HCT116 (cell line): ENCODE results near the gene CIITA. TPM values are rescaled to one million over a fixed set of nuclear protein-coding genes. Genes with fewer than 3 reads are reported as not detected.

ENCODE experiments used
- ATAC-seq: fragments of 200-7000 bp; cut with Tn5 transposase; 2 replicates; pipeline ENCODE4 v1.9.1; 2020; ENCODE audit warnings: mild to moderate bottlenecking, moderate library complexity
- BruUV-seq: library from RNA; stranded (reverse); fragments of 400-500 nt; replicated peaks from 2 replicates; lab custom pipeline; 2021; lab: Mats Ljungman, UMichigan
- CTCF ChIA-PET: fragments of 300-600 bp; sonication (Branson Sonifier 250); formaldehyde crosslinking; loops from one replicate; lab custom pipeline; 2021; ENCODE audit warnings: antibody characterized with exemption; lab: Charles Lee
- POLR2A ChIA-PET: fragments of 300-600, 350-600 bp; sonication (Branson Sonifier 250); formaldehyde crosslinking; loops from one replicate; lab custom pipeline; 2021; ENCODE audit warnings: antibody characterized with exemption; lab: Charles Lee
- RAD21 ChIA-PET, 2 experiments: fragments of 300-600 bp; sonication (Branson Sonifier 250); formaldehyde crosslinking; loops; one replicate each; lab custom pipeline; 2023; ENCODE audit warnings: low total read pairs in 2 of 2; ENCODE audit not compliant: uncharacterized antibody in 2 of 2, unreplicated experiment in 2 of 2, low non-redundant PET in 1 of 2; lab: Charles Lee
- DNase-seq: peaks from one replicate; pipeline ENCODE4 v3.0.0-alpha.2; 2010; ENCODE audit warnings: low read depth, low spot score
- H2AFZ ChIP-seq: fragments of 200-600 bp; shearing (Covaris generic), sonication (generic); 2 replicates; pipeline ENCODE4 v1.6.1; 2017; ENCODE audit warnings: low read depth, mixed run types, mixed read lengths, antibody characterized with exemption, low read length; ENCODE audit not compliant: poor library complexity, severe bottlenecking
- H3K27ac ChIP-seq: 2 replicates; pipeline ENCODE4 v1.5.1; 2012; ENCODE audit warnings: low read depth, low read length
- H3K27me3 ChIP-seq: fragments of 200-600 bp; sonication (generic); 2 replicates; pipeline ENCODE4 v1.6.1; 2016; ENCODE audit warnings: mixed run types, low read length, mixed read lengths; ENCODE audit not compliant: insufficient read depth
- H3K36me3 ChIP-seq, 2 experiments: fragments of 200-500 bp in 1 of 2; fragments of 200-600 bp in 1 of 2; sonication (Bioruptor generic) in 1 of 2; sonication (generic) in 1 of 2; 2 replicates each; pipeline versions ENCODE4 v1.5.1 to v1.6.1; 2014 to 2016; ENCODE audit warnings: low read length in 2 of 2, inconsistent platforms in 1 of 2, mixed read lengths in 1 of 2, mixed run types in 1 of 2; ENCODE audit not compliant: insufficient read depth in 2 of 2, control insufficient read depth in 1 of 2
- H3K4me1 ChIP-seq, 2 experiments: fragments of 200-600 bp in 1 of 2; sonication (generic) in 1 of 2; 2 replicates each; pipeline versions ENCODE4 v1.5.1 to v1.6.1; 2012 to 2017; ENCODE audit warnings: low read length in 2 of 2, inconsistent platforms in 1 of 2, mild to moderate bottlenecking in 1 of 2, mixed read lengths in 1 of 2, mixed run types in 1 of 2, moderate library complexity in 1 of 2; ENCODE audit not compliant: insufficient read depth in 2 of 2, control insufficient read depth in 1 of 2
- H3K4me2 ChIP-seq: fragments of 200-600 bp; sonication (generic); 2 replicates; pipeline ENCODE4 v1.6.1; 2017; ENCODE audit warnings: mixed run types, low read length, mixed read lengths
- H3K4me3 ChIP-seq, 2 experiments: fragments of 200-600 bp in 1 of 2; sonication (generic) in 1 of 2; replicated peaks in 1 of 2; 2 replicates each; pipeline ENCODE4 v1.5.1; 2011 to 2016; ENCODE audit warnings: low read length in 2 of 2, control low read depth in 1 of 2, low read depth in 1 of 2, mild to moderate bottlenecking in 1 of 2, mixed read lengths in 1 of 2, mixed run types in 1 of 2
- H3K79me2 ChIP-seq: fragments of 200-600 bp; sonication (generic); 2 replicates; pipeline ENCODE4 v1.6.1; 2017; ENCODE audit warnings: mild to moderate bottlenecking, mixed run types, low read length, moderate library complexity, mixed read lengths; ENCODE audit not compliant: insufficient read depth
- H3K9ac ChIP-seq: fragments of 200-600 bp; sonication (generic); 2 replicates; pipeline ENCODE4 v1.6.1; 2016; ENCODE audit warnings: low read length, mixed read lengths
- H3K9me2 ChIP-seq: fragments of 200-600 bp; sonication (generic), shearing (Covaris generic); 2 replicates; pipeline ENCODE4 v1.6.1; 2017; ENCODE audit warnings: mixed run types, mild to moderate bottlenecking, moderate library complexity; ENCODE audit not compliant: insufficient read depth
- H3K9me3 ChIP-seq, 2 experiments: fragments of 200-500 bp in 1 of 2; fragments of 200-600 bp in 1 of 2; sonication (Bioruptor generic) in 1 of 2; sonication (generic) in 1 of 2; 2 replicates each; pipeline ENCODE4 v1.6.1; 2014 to 2017; ENCODE audit warnings: low read length in 2 of 2, mixed read lengths in 2 of 2, inconsistent platforms in 1 of 2, low read depth in 1 of 2, mild to moderate bottlenecking in 1 of 2, mixed run types in 1 of 2, moderate library complexity in 1 of 2; ENCODE audit not compliant: control insufficient read depth in 1 of 2, insufficient read depth in 1 of 2
- H4K20me1 ChIP-seq: fragments of 200-600 bp; sonication (generic), shearing (Covaris generic); 2 replicates; pipeline ENCODE4 v1.6.1; 2017; ENCODE audit warnings: mixed run types, mild to moderate bottlenecking, moderate library complexity; ENCODE audit not compliant: insufficient read depth
- CBX3 ChIP-seq: IDR thresholded peaks from 2 replicates; pipeline ENCODE4 v1.6.1; 2012; ENCODE audit warnings: low read depth
- CEBPB ChIP-seq: IDR thresholded peaks from 2 replicates; pipeline ENCODE4 v1.6.1; 2012; ENCODE audit warnings: low read depth
- EGR1 ChIP-seq: IDR thresholded peaks from 2 replicates; pipeline ENCODE4 v1.6.1; 2012; ENCODE audit warnings: low read depth
- ELF1 ChIP-seq: IDR thresholded peaks from 2 replicates; pipeline ENCODE4 v1.6.1; 2012; ENCODE audit warnings: low read depth, borderline replicate concordance
- EZH2 ChIP-seq: fragments of 200-600 bp; sonication (generic); IDR thresholded peaks from 2 replicates; pipeline ENCODE4 v1.6.1; 2017; ENCODE audit warnings: antibody characterized with exemption, mixed run types
- EZH2phosphoT487 ChIP-seq: fragments of 200-600 bp; IDR thresholded peaks from 2 replicates; pipeline ENCODE4 v1.6.1; 2018; ENCODE audit warnings: antibody characterized with exemption, borderline replicate concordance
- FOSL1 ChIP-seq: IDR thresholded peaks from 2 replicates; pipeline ENCODE4 v1.6.1; 2012; ENCODE audit warnings: low read depth
- POLR2A ChIP-seq: IDR thresholded peaks from 2 replicates; pipeline ENCODE4 v1.7.0; 2011; ENCODE audit warnings: borderline replicate concordance; ENCODE audit not compliant: insufficient read depth, insufficient read length; ENCODE audit errors: extremely low read depth
- SIN3A ChIP-seq: IDR thresholded peaks from 2 replicates; pipeline ENCODE4 v1.6.1; 2012; ENCODE audit warnings: low read depth
- SRF ChIP-seq: IDR thresholded peaks from 2 replicates; pipeline ENCODE4 v1.6.1; 2012; ENCODE audit warnings: low read depth
- YY1 ChIP-seq: IDR thresholded peaks from 2 replicates; pipeline ENCODE4 v1.6.1; 2011; ENCODE audit warnings: low read length, low read depth, moderate library complexity, mild to moderate bottlenecking; ENCODE audit not compliant: insufficient replicate concordance; ENCODE audit errors: extremely low read depth
- intact Hi-C: fragments of 100-400 bp; cut with micrococcal nuclease; formaldehyde crosslinking; loops from 2 replicates; pipeline ENCODE4 v1.10.0; 2022
- total RNA-seq: library from RNA; stranded (reverse); gene quantifications from one replicate; pipeline ENCODE4 v1.2.1, GENCODE V29; 2021; ENCODE audit not compliant: unreplicated experiment
- TF ChIP-seq, protein P1 (sequence below): IDR thresholded peaks from 2 replicates; pipeline ENCODE4 v1.6.1; 2012
- TF ChIP-seq, protein P2 (sequence below): IDR thresholded peaks from 2 replicates; pipeline ENCODE4 v1.6.1; 2012; ENCODE audit warnings: low read depth
- TF ChIP-seq, protein P3 (sequence below): IDR thresholded peaks from 2 replicates; pipeline ENCODE4 v1.6.1; 2011; ENCODE audit warnings: mild to moderate bottlenecking, low read length, moderate library complexity; ENCODE audit not compliant: insufficient replicate concordance; ENCODE audit errors: extremely low read depth
- TF ChIP-seq, protein P4 (sequence below): IDR thresholded peaks from 2 replicates; pipeline ENCODE4 v1.6.1; 2012
- TF ChIP-seq, protein P5 (sequence below), 3 experiments: fragments of 200-600 bp in 1 of 3; sonication (generic) in 1 of 3; IDR thresholded peaks in 2 of 3; conservative IDR thresholded peaks in 1 of 3; 2 replicates each; pipeline ENCODE4 v1.5.1; 2012 to 2017; ENCODE audit warnings: low read depth in 2 of 3, low read length in 2 of 3, antibody characterized with exemption in 1 of 3, borderline replicate concordance in 1 of 3, control low read depth in 1 of 3, mild to moderate bottlenecking in 1 of 3, mixed read lengths in 1 of 3, mixed run types in 1 of 3, moderate library complexity in 1 of 3; ENCODE audit not compliant: insufficient read depth in 1 of 3

CIITA gene
- total RNA-seq, 1 experiment from 2014 or later: 0.25 TPM

DNA sequence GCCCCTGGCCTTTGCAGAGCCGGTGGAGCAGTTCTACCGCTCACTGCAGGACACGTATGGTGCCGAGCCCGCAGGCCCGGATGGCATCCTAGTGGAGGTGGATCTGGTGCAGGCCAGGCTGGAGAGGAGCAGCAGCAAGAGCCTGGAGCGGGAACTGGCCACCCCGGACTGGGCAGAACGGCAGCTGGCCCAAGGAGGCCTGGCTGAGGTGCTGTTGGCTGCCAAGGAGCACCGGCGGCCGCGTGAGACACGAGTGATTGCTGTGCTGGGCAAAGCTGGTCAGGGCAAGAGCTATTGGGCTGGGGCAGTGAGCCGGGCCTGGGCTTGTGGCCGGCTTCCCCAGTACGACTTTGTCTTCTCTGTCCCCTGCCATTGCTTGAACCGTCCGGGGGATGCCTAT, 29.5 kb downstream of the CIITA start:
- no peak overlapping the region for H3K9ac ChIP-seq
- no TSS peak for BruUV-seq
- 0 out of 4 replicates have a peak, but pooled peaks cover 0 to 8% of the 10 kb centered on the region in 2 experiments for H3K9me3 ChIP-seq
- POLR2A ChIA-PET: no interaction called here
- no peak overlapping the region for H2AFZ ChIP-seq
- H3K27me3 ChIP-seq: peaks cover 12% of the 10 kb centered on the region; the same call in 1 of the 2 replicates
- H3K36me3 ChIP-seq: no peaks in the 10 kb centered on the region
- H3K4me2 ChIP-seq: no peak overlapping the region
- no peaks in the 10 kb centered on the region for H3K9me2 ChIP-seq
- CTCF ChIA-PET: no interaction called here
- ATAC-seq: no peak
- H3K4me3 ChIP-seq: no peak overlapping the region
- no peaks in the 10 kb centered on the region for H3K4me1 ChIP-seq
- no peak for TF ChIP-seq POLR2A
- no peak for TF ChIP-seq EZH2
- TF ChIP-seq ELF1: no peak
- TF ChIP-seq CEBPB: no peak
- TF ChIP-seq, protein P1, sequence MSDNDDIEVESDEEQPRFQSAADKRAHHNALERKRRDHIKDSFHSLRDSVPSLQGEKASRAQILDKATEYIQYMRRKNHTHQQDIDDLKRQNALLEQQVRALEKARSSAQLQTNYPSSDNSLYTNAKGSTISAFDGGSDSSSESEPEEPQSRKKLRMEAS: no peak
- TF ChIP-seq, protein P2, sequence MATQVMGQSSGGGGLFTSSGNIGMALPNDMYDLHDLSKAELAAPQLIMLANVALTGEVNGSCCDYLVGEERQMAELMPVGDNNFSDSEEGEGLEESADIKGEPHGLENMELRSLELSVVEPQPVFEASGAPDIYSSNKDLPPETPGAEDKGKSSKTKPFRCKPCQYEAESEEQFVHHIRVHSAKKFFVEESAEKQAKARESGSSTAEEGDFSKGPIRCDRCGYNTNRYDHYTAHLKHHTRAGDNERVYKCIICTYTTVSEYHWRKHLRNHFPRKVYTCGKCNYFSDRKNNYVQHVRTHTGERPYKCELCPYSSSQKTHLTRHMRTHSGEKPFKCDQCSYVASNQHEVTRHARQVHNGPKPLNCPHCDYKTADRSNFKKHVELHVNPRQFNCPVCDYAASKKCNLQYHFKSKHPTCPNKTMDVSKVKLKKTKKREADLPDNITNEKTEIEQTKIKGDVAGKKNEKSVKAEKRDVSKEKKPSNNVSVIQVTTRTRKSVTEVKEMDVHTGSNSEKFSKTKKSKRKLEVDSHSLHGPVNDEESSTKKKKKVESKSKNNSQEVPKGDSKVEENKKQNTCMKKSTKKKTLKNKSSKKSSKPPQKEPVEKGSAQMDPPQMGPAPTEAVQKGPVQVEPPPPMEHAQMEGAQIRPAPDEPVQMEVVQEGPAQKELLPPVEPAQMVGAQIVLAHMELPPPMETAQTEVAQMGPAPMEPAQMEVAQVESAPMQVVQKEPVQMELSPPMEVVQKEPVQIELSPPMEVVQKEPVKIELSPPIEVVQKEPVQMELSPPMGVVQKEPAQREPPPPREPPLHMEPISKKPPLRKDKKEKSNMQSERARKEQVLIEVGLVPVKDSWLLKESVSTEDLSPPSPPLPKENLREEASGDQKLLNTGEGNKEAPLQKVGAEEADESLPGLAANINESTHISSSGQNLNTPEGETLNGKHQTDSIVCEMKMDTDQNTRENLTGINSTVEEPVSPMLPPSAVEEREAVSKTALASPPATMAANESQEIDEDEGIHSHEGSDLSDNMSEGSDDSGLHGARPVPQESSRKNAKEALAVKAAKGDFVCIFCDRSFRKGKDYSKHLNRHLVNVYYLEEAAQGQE: no peak
- TF ChIP-seq, protein P3, sequence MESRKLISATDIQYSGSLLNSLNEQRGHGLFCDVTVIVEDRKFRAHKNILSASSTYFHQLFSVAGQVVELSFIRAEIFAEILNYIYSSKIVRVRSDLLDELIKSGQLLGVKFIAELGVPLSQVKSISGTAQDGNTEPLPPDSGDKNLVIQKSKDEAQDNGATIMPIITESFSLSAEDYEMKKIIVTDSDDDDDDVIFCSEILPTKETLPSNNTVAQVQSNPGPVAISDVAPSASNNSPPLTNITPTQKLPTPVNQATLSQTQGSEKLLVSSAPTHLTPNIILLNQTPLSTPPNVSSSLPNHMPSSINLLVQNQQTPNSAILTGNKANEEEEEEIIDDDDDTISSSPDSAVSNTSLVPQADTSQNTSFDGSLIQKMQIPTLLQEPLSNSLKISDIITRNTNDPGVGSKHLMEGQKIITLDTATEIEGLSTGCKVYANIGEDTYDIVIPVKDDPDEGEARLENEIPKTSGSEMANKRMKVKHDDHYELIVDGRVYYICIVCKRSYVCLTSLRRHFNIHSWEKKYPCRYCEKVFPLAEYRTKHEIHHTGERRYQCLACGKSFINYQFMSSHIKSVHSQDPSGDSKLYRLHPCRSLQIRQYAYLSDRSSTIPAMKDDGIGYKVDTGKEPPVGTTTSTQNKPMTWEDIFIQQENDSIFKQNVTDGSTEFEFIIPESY: no peak
- TF ChIP-seq SIN3A: no peak
- TF ChIP-seq CBX3: no peak
- no peak for TF ChIP-seq EGR1
- no peak for TF ChIP-seq FOSL1
- no peak for TF ChIP-seq YY1
- no peak for TF ChIP-seq SRF
- TF ChIP-seq, protein P4, sequence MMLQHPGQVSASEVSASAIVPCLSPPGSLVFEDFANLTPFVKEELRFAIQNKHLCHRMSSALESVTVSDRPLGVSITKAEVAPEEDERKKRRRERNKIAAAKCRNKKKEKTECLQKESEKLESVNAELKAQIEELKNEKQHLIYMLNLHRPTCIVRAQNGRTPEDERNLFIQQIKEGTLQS: no peak
- TF ChIP-seq, protein P5, sequence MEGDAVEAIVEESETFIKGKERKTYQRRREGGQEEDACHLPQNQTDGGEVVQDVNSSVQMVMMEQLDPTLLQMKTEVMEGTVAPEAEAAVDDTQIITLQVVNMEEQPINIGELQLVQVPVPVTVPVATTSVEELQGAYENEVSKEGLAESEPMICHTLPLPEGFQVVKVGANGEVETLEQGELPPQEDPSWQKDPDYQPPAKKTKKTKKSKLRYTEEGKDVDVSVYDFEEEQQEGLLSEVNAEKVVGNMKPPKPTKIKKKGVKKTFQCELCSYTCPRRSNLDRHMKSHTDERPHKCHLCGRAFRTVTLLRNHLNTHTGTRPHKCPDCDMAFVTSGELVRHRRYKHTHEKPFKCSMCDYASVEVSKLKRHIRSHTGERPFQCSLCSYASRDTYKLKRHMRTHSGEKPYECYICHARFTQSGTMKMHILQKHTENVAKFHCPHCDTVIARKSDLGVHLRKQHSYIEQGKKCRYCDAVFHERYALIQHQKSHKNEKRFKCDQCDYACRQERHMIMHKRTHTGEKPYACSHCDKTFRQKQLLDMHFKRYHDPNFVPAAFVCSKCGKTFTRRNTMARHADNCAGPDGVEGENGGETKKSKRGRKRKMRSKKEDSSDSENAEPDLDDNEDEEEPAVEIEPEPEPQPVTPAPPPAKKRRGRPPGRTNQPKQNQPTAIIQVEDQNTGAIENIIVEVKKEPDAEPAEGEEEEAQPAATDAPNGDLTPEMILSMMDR (IDR thresholded peaks at IDR 0.05 in 2 of 3, conservative IDR thresholded peaks at IDR 0.05 in 1 of 3; ENCODE audit: borderline replicate concordance in 1 of 3, insufficient read depth in 1 of 3, low read depth in 2 of 3, low read length in 2 of 3): no peak
- no peak for TF ChIP-seq EZH2phosphoT487
- no peak for DNase-seq
- H3K27ac ChIP-seq: no peak overlapping the region
- intact Hi-C loops: no loop called here
- H3K79me2 ChIP-seq: no peaks in the 10 kb centered on the region
- RAD21 ChIA-PET: no interaction called here
- H4K20me1 ChIP-seq: no peaks in the 10 kb centered on the region
